Measurements from ENCODE around the gene CHTF8.

CHTF8 gene

GRCh38 chr16:69108064-69108904 is 24.1 kb downstream of the CHTF8 start:
- Histone ChIP-seq H3K27ac (ENCODE audit: insufficient read depth, low read length, poor library complexity, severe bottlenecking) (no peak overlapping the region), H3K4me1 (ENCODE audit: control insufficient read depth, insufficient read depth, low read length, poor library complexity, severe bottlenecking) (peaks cover 23% of the 10 kb centered on the region), H3K9me3 (ENCODE audit: control insufficient read depth, low read length) (no peaks in the 10 kb centered on the region), H3K36me3 (ENCODE audit: control insufficient read depth, insufficient read depth, low read length) (peaks cover 7% of the 10 kb centered on the region), H3K27me3 (replicated peaks; ENCODE audit: control insufficient read depth, insufficient read depth, low read length, poor library complexity, severe bottlenecking) (peaks cover 12% of the 10 kb centered on the region), H3K4me3 (ENCODE audit: insufficient read depth, low read depth, low read length, poor library complexity, severe bottlenecking) (no peak overlapping the region)
- no peak for DNase-seq

DNA sequence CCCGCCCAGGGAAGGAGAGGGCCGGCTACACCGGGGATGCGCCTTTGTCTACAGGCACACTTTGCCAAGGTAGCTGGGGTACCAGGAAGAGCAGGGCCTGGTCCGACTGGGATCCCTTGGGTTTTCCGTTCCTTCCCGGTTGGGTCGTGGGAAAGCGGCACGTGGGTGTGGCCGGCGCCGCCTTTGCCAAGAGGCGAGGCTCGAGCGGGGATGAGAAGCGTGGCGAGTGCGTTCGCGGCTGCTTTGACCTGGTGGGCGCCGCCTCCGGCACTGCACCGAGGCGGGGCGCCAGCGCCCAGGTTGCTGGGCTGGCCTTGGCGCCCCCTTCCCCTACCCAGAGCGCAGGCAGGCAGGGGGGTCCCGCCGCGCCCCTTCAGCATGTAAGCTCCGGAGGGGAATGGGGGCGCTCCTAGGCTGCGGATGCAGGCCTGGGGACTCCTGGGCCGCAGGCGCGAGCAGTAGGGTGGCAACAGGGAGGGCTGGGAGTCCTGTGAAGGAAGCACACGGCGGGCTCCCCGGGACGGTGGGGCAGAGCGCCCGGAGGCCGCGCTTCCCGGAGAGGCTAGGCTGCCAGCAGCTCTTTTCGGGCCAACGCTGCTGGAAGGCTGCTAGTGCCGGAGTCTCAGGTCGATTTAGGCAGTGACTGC is 24.9 kb downstream of the CHTF8 start:
- Histone ChIP-seq H3K36me3 (ENCODE audit: control insufficient read depth, insufficient read depth, low read length) (peaks cover 7% of the 10 kb centered on the region), H3K27ac (ENCODE audit: insufficient read depth, low read length, poor library complexity, severe bottlenecking) (no peak overlapping the region), H3K4me1 (ENCODE audit: control insufficient read depth, insufficient read depth, low read length, poor library complexity, severe bottlenecking) (peaks cover 23% of the 10 kb centered on the region), H3K27me3 (replicated peaks; ENCODE audit: control insufficient read depth, insufficient read depth, low read length, poor library complexity, severe bottlenecking) (peaks cover 12% of the 10 kb centered on the region), H3K4me3 (ENCODE audit: insufficient read depth, low read depth, low read length, poor library complexity, severe bottlenecking) (peak overlapping the region; percentile 17), H3K9me3 (ENCODE audit: control insufficient read depth, low read length) (no peaks in the 10 kb centered on the region)
- no peak for DNase-seq

DNA sequence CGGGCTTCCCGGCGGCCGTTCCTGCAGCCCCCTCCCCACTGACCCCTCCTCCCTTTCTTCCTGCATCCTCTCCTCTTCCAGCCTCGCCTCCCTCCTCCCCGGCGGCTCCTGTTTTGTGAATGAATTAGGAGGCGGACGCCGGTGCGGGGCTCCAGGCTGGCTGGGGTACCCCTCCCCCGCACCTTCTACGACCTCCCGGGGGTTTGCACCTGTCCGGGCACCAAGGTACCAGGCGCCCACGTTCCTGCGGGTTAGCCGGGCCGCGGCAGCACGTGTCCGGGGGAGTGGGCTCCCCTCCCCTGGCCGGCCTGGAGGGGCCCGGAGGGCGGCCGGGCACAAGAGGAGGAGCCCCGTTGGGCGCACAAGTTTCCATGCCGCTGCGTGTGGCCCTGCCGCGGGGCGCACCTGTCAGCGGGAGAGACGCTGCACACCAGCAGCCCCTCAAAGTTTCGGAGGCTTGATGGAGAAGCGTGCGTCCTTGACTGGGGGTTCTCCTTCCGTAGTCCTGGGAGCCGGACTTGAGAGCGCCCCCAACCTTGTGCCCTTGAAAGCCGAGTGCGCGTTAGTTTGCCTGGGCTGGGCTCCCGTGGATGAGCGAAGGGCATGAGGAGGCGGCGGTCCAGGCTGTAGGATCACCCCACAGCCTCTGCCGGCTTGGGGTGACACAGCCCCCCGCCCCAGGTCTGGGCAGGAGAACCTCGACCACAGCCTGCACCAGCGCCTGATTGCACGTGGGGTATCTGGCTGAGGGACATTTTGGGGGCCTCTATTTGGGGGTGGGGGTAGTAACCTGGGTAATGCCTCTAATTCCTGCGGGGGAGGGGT is 25.7 kb downstream of the CHTF8 start:
- DNase-seq: no peak
- no peaks in the 10 kb centered on the region for H3K9me3 ChIP-seq (ENCODE audit: control insufficient read depth, low read length)
- H3K4me3 ChIP-seq (ENCODE audit: insufficient read depth, low read depth, low read length, poor library complexity, severe bottlenecking): peak overlapping the region; percentile 39
- no peak overlapping the region for H3K27ac ChIP-seq (ENCODE audit: insufficient read depth, low read length, poor library complexity, severe bottlenecking)
- H3K36me3 ChIP-seq (ENCODE audit: control insufficient read depth, insufficient read depth, low read length): peaks cover 7% of the 10 kb centered on the region
- H3K4me1 ChIP-seq (ENCODE audit: control insufficient read depth, insufficient read depth, low read length, poor library complexity, severe bottlenecking): peaks cover 23% of the 10 kb centered on the region
- peaks cover 12% of the 10 kb centered on the region for H3K27me3 ChIP-seq (replicated peaks; ENCODE audit: control insufficient read depth, insufficient read depth, low read length, poor library complexity, severe bottlenecking)

DNA sequence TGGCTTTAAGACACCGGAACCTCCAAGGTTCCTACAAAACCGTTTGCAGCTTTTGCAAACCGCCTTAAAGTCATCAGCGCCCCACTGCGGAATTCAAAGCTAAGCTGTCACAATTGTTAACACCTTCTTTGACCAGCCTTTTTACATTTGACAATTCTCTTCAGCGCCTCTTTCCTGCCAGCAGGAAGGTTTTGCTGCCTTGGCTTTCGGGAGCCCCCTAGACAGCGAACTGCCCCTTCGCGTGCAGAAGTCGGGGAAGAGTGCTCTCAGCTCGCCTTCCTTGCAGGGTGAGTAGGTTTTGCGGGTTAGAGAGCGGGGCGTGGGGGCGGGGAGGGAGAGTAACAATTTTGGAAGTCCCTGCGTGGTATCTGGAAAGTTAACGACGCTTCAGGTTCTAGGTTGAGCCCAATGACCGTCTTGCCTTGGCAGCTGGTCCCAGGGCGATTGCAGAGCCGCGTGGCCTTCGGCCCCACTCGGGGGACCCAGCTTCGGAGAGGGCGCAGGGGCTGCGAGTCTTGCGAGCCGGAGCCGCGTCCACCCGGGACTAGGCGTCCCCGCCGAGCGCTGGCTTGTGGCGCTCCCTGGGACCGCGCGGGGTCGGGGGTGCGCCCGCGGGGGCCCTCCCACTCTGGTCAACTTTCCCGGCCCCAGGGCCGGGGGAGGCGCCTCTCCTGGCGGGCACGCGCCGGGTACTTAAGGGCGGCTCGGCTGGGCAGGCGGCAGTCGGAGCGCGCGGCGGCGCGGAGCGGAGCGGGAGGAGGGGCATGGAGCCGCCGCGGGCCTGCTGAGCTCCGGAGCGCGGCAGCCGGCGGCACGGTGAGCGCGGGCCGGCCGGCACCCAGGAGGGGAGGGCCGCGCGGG is 26.7 kb downstream of the CHTF8 start, which contains the start of gene HAS3:
Gene HAS3, plus strand, starts transcription at position 153 of the 861 bp plus-strand sequence. CDS start 3,743 bp downstream, outside the sequence.
- Histone ChIP-seq H3K4me3 (ENCODE audit: insufficient read depth, low read depth, low read length, poor library complexity, severe bottlenecking) (peak within 1 kb of the TSS; percentile 50), H3K4me1 (ENCODE audit: control insufficient read depth, insufficient read depth, low read length, poor library complexity, severe bottlenecking) (peaks cover 23% of the 10 kb centered on the region), H3K27ac (ENCODE audit: insufficient read depth, low read length, poor library complexity, severe bottlenecking) (no peak within 1 kb of the TSS), H3K27me3 (replicated peaks; ENCODE audit: control insufficient read depth, insufficient read depth, low read length, poor library complexity, severe bottlenecking) (peaks cover 12% of the 10 kb centered on the region), H3K9me3 (ENCODE audit: control insufficient read depth, low read length) (no peaks in the 10 kb centered on the region), H3K36me3 (ENCODE audit: control insufficient read depth, insufficient read depth, low read length) (peaks cover 5% of the 10 kb centered on the region)
- DNase-seq: no peak

DNA sequence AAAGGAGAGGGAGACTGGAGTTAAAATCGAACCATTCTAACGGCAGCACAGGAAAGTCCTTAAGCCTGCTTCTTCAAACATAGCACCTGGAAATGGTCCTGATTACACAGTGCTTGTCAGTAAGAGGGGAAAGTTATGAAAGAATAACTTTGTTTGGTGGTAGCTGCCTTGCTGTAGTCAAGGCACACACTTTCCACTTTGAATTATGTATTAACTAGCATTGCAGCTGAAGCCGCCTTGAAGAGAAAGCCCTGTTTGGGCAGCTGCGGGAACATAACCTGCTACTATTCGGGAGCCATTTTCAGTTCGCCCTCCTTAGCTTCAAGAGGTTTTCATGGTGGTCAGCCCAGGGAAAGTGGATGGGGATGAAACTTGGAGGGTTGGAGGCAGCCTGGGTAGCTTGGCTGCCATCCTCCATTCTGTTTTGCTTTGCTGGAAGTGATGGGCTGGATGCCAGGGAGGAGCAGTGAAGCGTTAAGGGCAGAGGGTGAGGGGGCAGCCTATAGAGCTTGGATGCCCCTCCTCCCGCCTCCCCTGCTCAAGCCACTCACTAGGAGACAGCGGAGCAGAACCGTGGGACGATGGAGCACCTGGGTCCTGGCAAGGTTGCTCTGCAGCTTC is 32.2 kb downstream of the CHTF8 start:
- Histone ChIP-seq H3K36me3 (ENCODE audit: control insufficient read depth, insufficient read depth, low read length) (no peaks in the 10 kb centered on the region), H3K9me3 (ENCODE audit: control insufficient read depth, low read length) (no peaks in the 10 kb centered on the region), H3K4me1 (ENCODE audit: control insufficient read depth, insufficient read depth, low read length, poor library complexity, severe bottlenecking) (peaks cover under 1% of the 10 kb centered on the region), H3K27me3 (replicated peaks; ENCODE audit: control insufficient read depth, insufficient read depth, low read length, poor library complexity, severe bottlenecking) (no peaks in the 10 kb centered on the region), H3K4me3 (ENCODE audit: insufficient read depth, low read depth, low read length, poor library complexity, severe bottlenecking) (no peak overlapping the region), H3K27ac (ENCODE audit: insufficient read depth, low read length, poor library complexity, severe bottlenecking) (no peak overlapping the region)
- no peak for DNase-seq

- Histone ChIP-seq H3K27ac (ENCODE audit: insufficient read depth, low read length, poor library complexity, severe bottlenecking) (no peak overlapping the region), H3K9me3 (ENCODE audit: control insufficient read depth, low read length) (no peaks in the 10 kb centered on the region), H3K4me1 (ENCODE audit: control insufficient read depth, insufficient read depth, low read length, poor library complexity, severe bottlenecking) (no peaks in the 10 kb centered on the region), H3K4me3 (ENCODE audit: insufficient read depth, low read depth, low read length, poor library complexity, severe bottlenecking) (no peak overlapping the region), H3K36me3 (ENCODE audit: control insufficient read depth, insufficient read depth, low read length) (no peaks in the 10 kb centered on the region), H3K27me3 (replicated peaks; ENCODE audit: control insufficient read depth, insufficient read depth, low read length, poor library complexity, severe bottlenecking) (no peaks in the 10 kb centered on the region)
- no peak for DNase-seq
Measured at GRCh38 chr16:69095193-69095592, 37.2 kb downstream of the CHTF8 start.

GRCh38 chr16:69094501-69094900 is 37.9 kb downstream of the CHTF8 start:
- no peak overlapping the region for H3K27ac ChIP-seq (ENCODE audit: insufficient read depth, low read length, poor library complexity, severe bottlenecking)
- no peak overlapping the region for H3K4me3 ChIP-seq (ENCODE audit: insufficient read depth, low read depth, low read length, poor library complexity, severe bottlenecking)
- no peaks in the 10 kb centered on the region for H3K4me1 ChIP-seq (ENCODE audit: control insufficient read depth, insufficient read depth, low read length, poor library complexity, severe bottlenecking)
- no peaks in the 10 kb centered on the region for H3K36me3 ChIP-seq (ENCODE audit: control insufficient read depth, insufficient read depth, low read length)
- H3K27me3 ChIP-seq (replicated peaks; ENCODE audit: control insufficient read depth, insufficient read depth, low read length, poor library complexity, severe bottlenecking): no peaks in the 10 kb centered on the region
- no peaks in the 10 kb centered on the region for H3K9me3 ChIP-seq (ENCODE audit: control insufficient read depth, low read length)
- DNase-seq: no peak

DNA sequence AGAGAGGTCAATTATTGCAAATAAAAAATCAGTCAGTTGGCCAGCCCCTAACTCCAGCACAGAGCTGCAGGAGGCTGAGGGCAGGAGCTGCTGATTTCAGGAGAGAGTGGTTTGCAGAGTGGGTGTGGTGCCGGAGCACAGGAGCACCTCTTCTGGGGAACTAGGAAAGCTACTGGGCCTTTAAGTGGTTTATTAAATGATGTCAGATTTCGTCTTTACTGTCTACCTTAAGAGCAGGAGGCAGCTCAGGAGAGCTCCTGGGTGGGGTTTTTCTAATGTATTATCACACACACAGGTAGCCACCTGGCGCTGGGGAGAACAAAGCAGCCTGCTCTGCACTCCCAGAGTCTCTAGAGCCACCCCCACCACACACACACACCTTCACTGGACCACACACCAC is 38.4 kb downstream of the CHTF8 start:
- Histone ChIP-seq H3K27me3 (replicated peaks; ENCODE audit: control insufficient read depth, insufficient read depth, low read length, poor library complexity, severe bottlenecking) (no peaks in the 10 kb centered on the region), H3K4me3 (ENCODE audit: insufficient read depth, low read depth, low read length, poor library complexity, severe bottlenecking) (no peak overlapping the region), H3K27ac (ENCODE audit: insufficient read depth, low read length, poor library complexity, severe bottlenecking) (no peak overlapping the region), H3K4me1 (ENCODE audit: control insufficient read depth, insufficient read depth, low read length, poor library complexity, severe bottlenecking) (no peaks in the 10 kb centered on the region), H3K36me3 (ENCODE audit: control insufficient read depth, insufficient read depth, low read length) (no peaks in the 10 kb centered on the region), H3K9me3 (ENCODE audit: control insufficient read depth, low read length) (no peaks in the 10 kb centered on the region)
- no peak for DNase-seq
